Common myeloid progenitor, CD34-positive (primary cell): ENCODE data around the gene LTA4H.

ENCODE experiments used
- CTCF ChIA-PET: fragments of 350-600 bp; sonication (Branson Sonifier 250); formaldehyde crosslinking; loops from one replicate; lab custom pipeline; 2021; ENCODE audit warnings: antibody characterized with exemption; lab: Charles Lee
- POLR2A ChIA-PET: fragments of 350-600 bp; sonication (Branson Sonifier 250); formaldehyde crosslinking; loops from one replicate; lab custom pipeline; 2021; ENCODE audit warnings: antibody characterized with exemption; lab: Charles Lee
- DNase-seq, 3 donors: peaks; one replicate each; pipeline versions ENCODE4 v3.0.0 to v3.0.0-alpha.2; 2013
- H3K27ac ChIP-seq, 2 experiments: 1 replicate in 1 of 2; 2 replicates in 1 of 2; pipeline ENCODE4 v1.7.0; 2013; ENCODE audit warnings: inconsistent platforms in 2 of 2, low read length in 2 of 2, mild to moderate bottlenecking in 2 of 2, low read depth in 1 of 2, moderate library complexity in 1 of 2; ENCODE audit not compliant: severe bottlenecking in 2 of 2, insufficient read depth in 1 of 2, poor library complexity in 1 of 2
- H3K27me3 ChIP-seq, 5 experiments: replicated peaks in 2 of 5; 1 replicate in 3 of 5; 2 replicates in 2 of 5; pipeline versions ENCODE4 v1.6.1 to v1.7.0; 2013; ENCODE audit warnings: low read length in 4 of 5, mild to moderate bottlenecking in 2 of 5, moderate library complexity in 2 of 5, inconsistent platforms in 1 of 5; ENCODE audit not compliant: insufficient read depth in 5 of 5, control insufficient read depth in 4 of 5
- H3K36me3 ChIP-seq, 4 experiments: 1 replicate in 2 of 4; 2 replicates in 2 of 4; pipeline versions ENCODE4 v1.6.1 to v1.7.0; 2013; ENCODE audit warnings: low read length in 3 of 4, control low read depth in 1 of 4, mild to moderate bottlenecking in 1 of 4; ENCODE audit not compliant: control insufficient read depth in 4 of 4, insufficient read depth in 4 of 4
- H3K4me1 ChIP-seq, 4 experiments: 1 replicate in 3 of 4; 2 replicates in 1 of 4; pipeline versions ENCODE4 v1.6.1 to v1.7.1; 2013; ENCODE audit warnings: low read length in 3 of 4, mild to moderate bottlenecking in 3 of 4, control low read depth in 1 of 4, inconsistent platforms in 1 of 4, moderate library complexity in 1 of 4; ENCODE audit not compliant: control insufficient read depth in 4 of 4, insufficient read depth in 4 of 4; ENCODE audit errors: control extremely low read depth in 1 of 4
- H3K4me3 ChIP-seq, 7 experiments: 1 replicate in 4 of 7; 2 replicates in 3 of 7; pipeline versions ENCODE4 v1.5.1 to v1.7.0; 2013; ENCODE audit warnings: mild to moderate bottlenecking in 7 of 7, low read length in 6 of 7, moderate library complexity in 6 of 7, inconsistent platforms in 2 of 7, low read depth in 2 of 7, control low read depth in 1 of 7; ENCODE audit not compliant: insufficient read depth in 4 of 7, control insufficient read depth in 1 of 7; ENCODE audit errors: extremely low read depth in 1 of 7
- H3K9me3 ChIP-seq, 5 experiments: 1 replicate in 4 of 5; 2 replicates in 1 of 5; pipeline versions ENCODE4 v1.6.1 to v1.7.1; 2013; ENCODE audit warnings: low read length in 4 of 5, mild to moderate bottlenecking in 2 of 5, inconsistent platforms in 1 of 5, low read depth in 1 of 5, moderate library complexity in 1 of 5; ENCODE audit not compliant: control insufficient read depth in 4 of 5, insufficient read depth in 2 of 5; ENCODE audit errors: control extremely low read depth in 1 of 5
- WGBS: methylation state at CpG from one replicate; pipeline ENCODE4 v1.1.5; 2013; ENCODE audit not compliant: insufficient coverage; 5-methylcytosine and 5-hydroxymethylcytosine counted together

Gene LTA4H

DNA sequence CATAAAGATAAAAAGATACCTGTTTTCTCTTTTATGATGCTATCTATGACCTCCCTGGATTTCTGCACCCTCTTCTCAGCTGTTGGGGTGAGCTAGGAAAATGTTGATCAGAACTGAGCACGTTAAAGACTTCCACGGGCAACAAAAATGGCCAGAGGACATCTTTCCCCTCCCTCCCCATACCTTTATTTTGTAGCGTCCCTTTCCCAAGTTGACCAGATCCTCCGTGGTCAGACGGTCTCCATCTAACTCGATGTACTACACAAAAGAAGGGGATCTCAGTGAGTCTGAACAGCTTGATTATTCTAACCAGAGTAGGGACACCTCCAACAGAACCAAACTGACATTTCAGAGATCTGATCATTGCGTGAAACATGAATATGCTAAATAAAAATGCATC lies 41.5 kb downstream of the LTA4H start:
- WGBS = 95% methylated on average over 5 of the region's 7 CpGs
- no peak for DNase-seq
- POLR2A ChIA-PET = no interaction called here
- Histone ChIP-seq H3K9me3 (no peaks in the 10 kb centered on the region), H3K4me1 (peaks cover 3 to 9% (median 8%) of the 10 kb centered on the region in 4 experiments), H3K27me3 (no peaks in the 10 kb centered on the region), H3K27ac (no peak overlapping the region), H3K4me3 (no peak overlapping the region), H3K36me3 (no peaks in the 10 kb centered on the region)
- CTCF ChIA-PET = interaction anchor here (1.2 kb wide), 2 partner anchors 13 to 19 kb away, joined by 3 to 4 read pairs; no protein-coding TSS in a partner anchor

DNA sequence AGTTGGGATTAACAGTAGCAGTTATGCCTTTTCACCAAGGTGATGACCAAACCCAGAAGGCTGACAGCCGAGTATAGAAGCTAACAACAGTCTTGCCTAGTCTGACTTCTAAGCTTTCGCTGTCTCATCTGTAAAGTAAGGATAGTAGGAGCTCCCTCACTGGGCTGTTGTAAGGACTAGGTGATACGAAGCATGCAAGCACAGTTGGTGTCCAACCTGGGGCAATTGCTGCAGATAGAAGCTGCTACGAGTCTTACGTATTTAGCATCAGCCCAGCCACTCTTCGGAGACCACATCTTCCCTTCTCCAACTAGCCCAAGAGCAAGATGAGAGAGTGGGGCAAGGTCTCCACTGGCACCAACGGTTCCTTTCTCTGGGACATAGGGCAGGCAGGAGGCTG lies 45.3 kb downstream of the LTA4H start:
- POLR2A ChIA-PET = no interaction called here
- H3K4me1 ChIP-seq = peaks cover 0 to 6% (median 1%) of the 10 kb centered on the region in 4 experiments
- no peak overlapping the region for H3K27ac ChIP-seq
- H3K27me3 ChIP-seq = no peaks in the 10 kb centered on the region
- H3K9me3 ChIP-seq = no peaks in the 10 kb centered on the region
- no peak overlapping the region for H3K4me3 ChIP-seq
- CTCF ChIA-PET = interaction anchor here (2.4 kb wide), 1 partner anchor 9 kb away, joined by 16 read pairs; no protein-coding TSS in a partner anchor
- H3K36me3 ChIP-seq = no peaks in the 10 kb centered on the region
- DNase-seq = no peak
- WGBS = 95% methylated on average over 7 of the region's 7 CpGs

- H3K4me3 ChIP-seq = no peak overlapping the region
- POLR2A ChIA-PET = no interaction called here
- peaks cover 0 to 6% (median 1%) of the 10 kb centered on the region in 4 experiments for H3K4me1 ChIP-seq
- DNase-seq = peak; percentile 3 to 36 (median 19)
- 80% methylated on average over 1 of the region's 4 CpGs for WGBS
- CTCF ChIA-PET = interaction anchor here (2.4 kb wide), 1 partner anchor 10 kb away, joined by 16 read pairs; no protein-coding TSS in a partner anchor
- H3K27me3 ChIP-seq = no peaks in the 10 kb centered on the region
- no peaks in the 10 kb centered on the region for H3K36me3 ChIP-seq
- H3K27ac ChIP-seq = no peak overlapping the region
- no peaks in the 10 kb centered on the region for H3K9me3 ChIP-seq
Observed at GRCh38 chr12:95989504-95990123, 45.8 kb downstream of the LTA4H start.

- Histone ChIP-seq H3K36me3 (no peaks in the 10 kb centered on the region), H3K27me3 (no peaks in the 10 kb centered on the region), H3K4me1 (peaks cover 0 to 6% (median 1%) of the 10 kb centered on the region in 4 experiments), H3K9me3 (no peaks in the 10 kb centered on the region), H3K4me3 (no peak overlapping the region), H3K27ac (no peak overlapping the region)
- ChIA-PET CTCF (interaction anchor here (2.4 kb wide), 1 partner anchor 11 kb away, joined by 16 read pairs; no protein-coding TSS in a partner anchor), POLR2A (no interaction called here)
- no peak for DNase-seq
- WGBS = 100% methylated on average over 7 of the region's 11 CpGs
Observed at GRCh38 chr12:95988506-95989275, 46.7 kb downstream of the LTA4H start.

DNA sequence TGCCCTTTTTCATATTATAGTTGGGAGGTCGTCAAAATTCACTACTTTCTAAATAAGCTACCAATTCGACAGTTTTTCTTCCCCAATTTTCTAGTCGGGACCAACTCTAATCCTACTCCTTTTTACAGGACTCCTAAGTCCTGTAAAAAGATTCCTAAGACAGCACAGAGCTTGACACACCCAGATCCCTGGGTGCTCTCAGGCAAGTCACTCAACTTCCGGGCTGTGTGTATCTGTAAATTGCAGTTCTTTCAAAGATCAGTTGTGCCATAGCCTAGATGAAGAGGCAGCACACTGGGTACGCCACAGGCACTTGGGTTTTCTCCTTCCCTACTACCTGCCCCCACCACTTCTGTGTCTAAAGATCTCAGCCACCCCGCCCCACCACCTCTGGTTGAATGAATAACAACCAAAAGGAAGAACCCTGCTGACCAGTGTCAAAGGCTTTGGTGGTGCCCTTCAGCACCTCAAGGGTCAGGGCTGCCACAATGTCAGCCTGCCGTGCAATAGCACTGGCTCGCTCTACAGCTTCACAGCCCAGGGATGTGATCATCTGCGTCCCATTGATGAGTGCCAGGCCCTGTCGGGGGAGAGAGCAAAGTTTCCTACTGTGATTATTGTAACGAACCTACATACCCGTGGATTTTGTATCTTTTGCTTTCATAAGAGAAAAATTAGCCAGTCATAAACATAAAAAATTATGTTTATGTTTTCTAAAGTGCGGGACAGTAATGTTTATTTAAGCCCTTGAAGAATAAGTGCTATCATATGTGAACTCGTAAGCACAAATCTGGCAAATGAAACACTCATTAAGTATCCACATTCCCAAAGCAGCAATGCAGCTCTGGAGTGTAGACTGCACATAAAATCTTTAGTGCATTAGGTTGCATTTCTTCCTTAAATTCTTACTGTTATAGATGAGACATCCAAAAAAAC lies 48.5 kb downstream of the LTA4H start:
- H3K9me3 ChIP-seq = no peaks in the 10 kb centered on the region
- H3K4me1 ChIP-seq = peaks cover 0 to 6% (median 1%) of the 10 kb centered on the region in 4 experiments
- no peaks in the 10 kb centered on the region for H3K36me3 ChIP-seq
- H3K4me3 ChIP-seq = no peak overlapping the region
- CTCF ChIA-PET = interaction anchor here (1.9 kb wide), 1 partner anchor 11 kb away, joined by 9 read pairs; no protein-coding TSS in a partner anchor
- WGBS = 90% methylated on average over 8 of the region's 14 CpGs
- POLR2A ChIA-PET = no interaction called here
- no peaks in the 10 kb centered on the region for H3K27me3 ChIP-seq
- no peak overlapping the region for H3K27ac ChIP-seq
- no peak for DNase-seq

DNA sequence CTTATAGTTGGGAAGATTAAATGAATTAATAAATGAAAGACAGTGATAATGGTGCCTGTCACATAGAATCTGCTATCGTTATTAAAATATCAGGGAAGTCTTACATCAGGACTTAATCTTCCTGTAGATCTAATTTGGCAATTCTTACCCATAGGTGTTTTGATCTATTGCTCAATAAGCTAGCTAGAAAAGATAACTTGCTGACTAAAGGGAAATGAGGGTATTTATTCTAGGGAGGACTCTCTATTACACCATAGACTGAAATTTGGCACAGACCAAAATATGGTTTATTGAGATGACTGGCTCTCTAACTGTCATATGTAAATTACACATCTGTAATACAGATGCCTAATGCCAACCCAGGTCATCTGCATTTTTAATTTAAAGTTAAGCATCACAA lies 50.7 kb downstream of the LTA4H start:
- CTCF ChIA-PET = no interaction called here
- Histone ChIP-seq H3K27ac (no peak overlapping the region), H3K27me3 (no peaks in the 10 kb centered on the region), H3K4me3 (no peak overlapping the region), H3K4me1 (peaks cover 0 to 6% (median 1%) of the 10 kb centered on the region in 4 experiments), H3K9me3 (no peaks in the 10 kb centered on the region), H3K36me3 (no peaks in the 10 kb centered on the region)
- no peak for DNase-seq
- WGBS = no CpG with 5 or more reads among the region's 1 CpG
- POLR2A ChIA-PET = no interaction called here
